ENCODE data around the gene SIM2.

DNA sequence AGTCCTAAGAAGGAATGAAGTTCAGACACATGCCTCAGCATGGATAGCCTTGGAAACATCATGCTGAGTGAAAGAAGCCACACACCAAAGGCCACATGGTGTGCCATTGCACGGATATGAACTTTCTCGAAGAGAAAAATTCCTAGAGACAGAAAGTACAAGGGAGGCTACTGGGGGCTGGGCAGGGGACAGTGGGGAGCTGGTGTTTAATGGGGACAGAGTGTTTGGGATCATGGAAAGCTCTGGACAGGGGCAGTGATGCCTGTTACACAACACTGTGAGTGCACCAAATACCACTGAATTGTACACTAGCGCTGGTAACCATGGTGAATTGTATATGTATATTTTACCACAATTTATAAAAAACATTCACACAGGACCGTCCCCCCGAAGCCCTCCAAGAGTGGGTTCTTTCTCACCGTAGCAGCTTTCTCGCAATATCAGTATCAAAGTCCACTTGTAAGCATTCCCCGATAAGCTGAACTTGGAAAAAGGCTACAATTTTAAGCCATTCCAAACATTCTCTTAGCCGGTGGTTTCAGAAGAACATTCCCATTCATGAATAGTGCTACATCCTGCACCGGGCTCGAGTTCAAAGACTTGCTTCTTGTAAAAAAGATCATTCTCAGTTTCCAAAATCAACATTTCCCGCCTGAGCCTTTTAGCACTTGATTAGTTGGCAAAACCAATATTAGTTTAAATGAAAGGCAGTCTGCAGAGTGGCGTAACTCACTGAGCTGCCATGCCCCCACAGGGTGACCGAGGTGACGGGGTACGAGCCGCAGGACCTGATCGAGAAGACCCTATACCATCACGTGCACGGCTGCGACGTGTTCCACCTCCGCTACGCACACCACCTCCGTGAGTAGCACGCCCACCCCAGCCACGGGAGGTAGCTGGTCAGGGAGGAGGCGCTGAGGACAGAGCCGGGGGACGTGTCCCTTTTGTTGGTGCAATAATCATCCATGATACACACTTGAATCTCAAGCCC lies 31.7 kb downstream of the SIM2 start:
- TF ChIP-seq POLR2A (IDR thresholded peaks at IDR 0.05) (no peak), CTCF (IDR thresholded peaks at IDR 0.05) (no peak)

All from testis (tissue), 2 donors.